ENCODE results near the gene TAL1. TPM values are rescaled to one million over a fixed set of nuclear protein-coding genes. Genes with fewer than 3 reads are reported as not detected.

The TAL1 gene
- total and polyA plus RNA-seq, 2 of the 8 experiments (the other 6 are each of a cell fraction or from before 2014, with no cell fraction given) = 0.09 to 0.15 TPM

- Histone ChIP-seq H2BK20ac (ENCODE audit: low read length) (no peak overlapping the region), H2BK12ac (ENCODE audit: low read depth, low read length) (no peak overlapping the region), H2AK5ac (ENCODE audit: low read depth, low read length) (no peak overlapping the region), H2BK15ac (ENCODE audit: low read length) (no peak overlapping the region), H4K91ac (replicated peaks; ENCODE audit: insufficient read length, low read length) (no peak overlapping the region), H3K23ac (ENCODE audit: insufficient read length) (no peak overlapping the region), H3K9ac (replicated peaks in 1 of 4; ENCODE audit: extremely low read depth in 1 of 4, low read depth in 3 of 4, low read length in 3 of 4) (no peak overlapping the region), H2BK120ac (replicated peaks; ENCODE audit: low read depth, low read length) (no peak overlapping the region), H3K4me2 (ENCODE audit: insufficient read depth in 1 of 2, low read depth in 2 of 2, low read length in 2 of 2) (no peak overlapping the region), H2AFZ (ENCODE audit: low read length) (no peak overlapping the region), H4K8ac (ENCODE audit: extremely low read depth, insufficient read depth, low read length) (0 out of 2 replicates have a peak overlapping the region, but pooled peaks have one; percentile 20), H3K79me2 (ENCODE audit: control insufficient read depth in 1 of 2, insufficient read depth in 2 of 2, low read length in 2 of 2) (no peaks in the 10 kb centered on the region), H3K36me3 (ENCODE audit: control insufficient read depth in 2 of 4, insufficient read depth in 4 of 4, low read length in 3 of 4) (no peaks in the 10 kb centered on the region), H2BK5ac (ENCODE audit: low read depth, low read length) (no peak overlapping the region), H3K79me1 (ENCODE audit: low read depth, low read length) (no peaks in the 10 kb centered on the region), H3K4ac (replicated peaks; ENCODE audit: insufficient read length, low read depth, low read length) (no peak overlapping the region), H3K14ac (ENCODE audit: insufficient read length) (no peak overlapping the region), H3K9me3 (ENCODE audit: insufficient read depth in 2 of 2, low read depth in 1 of 2, low read length in 1 of 2) (no peaks in the 10 kb centered on the region), H4K5ac (ENCODE audit: insufficient read length, low read depth, low read length) (no peak overlapping the region), H3K56ac (replicated peaks; ENCODE audit: insufficient read length, low read depth, low read length) (no peak overlapping the region), H3K4me3 (ENCODE audit: extremely low read depth in 1 of 4, insufficient read depth in 2 of 4, low read depth in 3 of 4, low read length in 4 of 4) (no peak overlapping the region), H3K18ac (ENCODE audit: extremely low read depth, low read length) (no peak overlapping the region), H3K4me1 (replicated peaks in 1 of 4; ENCODE audit: control insufficient read depth in 3 of 4, insufficient read depth in 4 of 4, low read length in 3 of 4) (peaks cover 0 to 10% (median 2%) of the 10 kb centered on the region in 4 experiments; a peak in 4 of 7 replicates), H4K20me1 (replicated peaks in 1 of 2; ENCODE audit: control insufficient read depth in 1 of 2, insufficient read depth in 2 of 2, low read length in 2 of 2) (no peaks in the 10 kb centered on the region), H3K27ac (ENCODE audit: low read depth, low read length) (no peak overlapping the region), H3K27me3 (replicated peaks in 1 of 4; ENCODE audit: control insufficient read depth in 3 of 4, extremely low read depth in 1 of 4, insufficient read depth in 3 of 4, low read length in 3 of 4) (peaks cover 0 to 13% (median 12%) of the 10 kb centered on the region in 4 experiments; a peak in 5 of 7 replicates), H3K23me2 (ENCODE audit: low read depth, low read length) (peaks cover 9% of the 10 kb centered on the region; the same call in 1 of the 2 replicates)
- ChIA-PET CTCF (ENCODE audit: partially characterized antibody) (interaction anchor here (1.1 to 14.4 kb wide), 5 partner anchors 10 to 82 kb away, joined by 3 to 207 read pairs (median 3); partner anchors contain the start of gene PDZK1IP1), POLR2A (ENCODE audit: partially characterized antibody) (interaction anchor here (1.5 to 1.6 kb wide), 2 partner anchors 11 to 42 kb away, joined by 3 to 5 read pairs; no protein-coding TSS in a partner anchor)
- DNase-seq (ENCODE audit: low read depth in 1 of 2, low spot score in 2 of 2) (no peak), FAIRE-seq (no peak)
- TF ChIP-seq RAD21 (IDR thresholded peaks at IDR 0.05 in 1 of 2, conservative IDR thresholded peaks at IDR 0.05 in 1 of 2; ENCODE audit: low read depth in 2 of 2, low read length in 2 of 2) = no peak
- TF ChIP-seq NRF1 (IDR thresholded peaks at IDR 0.05; ENCODE audit: low read depth, low read length) = no peak
- TF ChIP-seq CTBP2 (IDR thresholded peaks at IDR 0.05; ENCODE audit: borderline replicate concordance, insufficient read depth, insufficient read length, low read length) = no peak
- no peak for TF ChIP-seq MAX (IDR thresholded peaks at IDR 0.05)
- no peak for TF ChIP-seq KDM1A (IDR thresholded peaks at IDR 0.05; ENCODE audit: borderline replicate concordance, low read length)
- TF ChIP-seq HDAC2 (IDR thresholded peaks at IDR 0.05; ENCODE audit: borderline replicate concordance in 1 of 2, low read depth in 2 of 2, low read length in 2 of 2) = no peak
- no peak for TF ChIP-seq NANOG (IDR thresholded peaks at IDR 0.05; ENCODE audit: insufficient read depth, low read depth, low read length, poor library complexity, severe bottlenecking)
- TF ChIP-seq SRF (IDR thresholded peaks at IDR 0.05; ENCODE audit: low read depth, low read length) = no peak
- 73% methylated on average over 7 of the region's 7 CpGs; no CpG with 5 or more reads in 1 of the 2 experiments for WGBS, 2 experiments (ENCODE audit: extremely low coverage in 1 of 2, insufficient coverage in 1 of 2, insufficient read length in 1 of 2, insufficient replicate concordance in 2 of 2, low coverage in 1 of 2, low lambda C conversion rate in 2 of 2, missing lambda C conversion rate in 1 of 2)
Measured at GRCh38 chr1:47181955-47182675, 49.9 kb downstream of the TAL1 start.

All from H1 (cell line).